HG03575 (cell line): Measurements from ENCODE around the gene NET1.
"Not testable (repeated sequence)": the region's sequence is repeated elsewhere in the genome, so short reads cannot be mapped to it uniquely, and the experiment has no call there.

Experiments used
- ATAC-seq: cut with Tn5 transposase; IDR thresholded peaks from one replicate; pipeline ENCODE4 v1.9.1; 2021; ENCODE audit not compliant: unreplicated experiment, insufficient number of reproducible peaks, low FRiP score; ENCODE audit errors: extremely low read depth

The NET1 gene

DNA sequence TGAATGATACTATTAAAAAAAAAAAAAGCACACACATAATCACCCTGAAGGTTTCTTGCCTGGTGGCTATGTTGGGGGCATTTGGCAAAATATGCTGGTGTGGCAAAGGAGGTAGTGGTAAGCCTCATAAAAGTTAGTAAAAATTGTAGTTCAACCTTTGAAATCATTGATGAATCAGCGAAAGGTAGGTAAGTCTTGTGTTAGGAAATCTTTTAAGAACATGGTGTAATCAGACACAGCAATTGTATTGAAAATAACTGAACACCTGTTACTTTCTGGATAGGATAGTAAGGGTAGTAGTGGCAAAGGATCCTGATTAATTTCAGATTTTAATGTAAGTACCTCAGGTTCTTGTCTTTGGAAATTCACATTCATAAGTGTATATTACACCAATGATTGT is 46.1 kb downstream of the NET1 start:
- no peak for ATAC-seq

GRCh38 chr10:5458949-5459747 is 46.8 kb downstream of the NET1 start:
- ATAC-seq = no peak

GRCh38 chr10:5460468-5461202 is 48.3 kb downstream of the NET1 start:
- no peak for ATAC-seq

- ATAC-seq = no peak
Observed at GRCh38 chr10:5461203-5461588, 48.8 kb downstream of the NET1 start.

DNA sequence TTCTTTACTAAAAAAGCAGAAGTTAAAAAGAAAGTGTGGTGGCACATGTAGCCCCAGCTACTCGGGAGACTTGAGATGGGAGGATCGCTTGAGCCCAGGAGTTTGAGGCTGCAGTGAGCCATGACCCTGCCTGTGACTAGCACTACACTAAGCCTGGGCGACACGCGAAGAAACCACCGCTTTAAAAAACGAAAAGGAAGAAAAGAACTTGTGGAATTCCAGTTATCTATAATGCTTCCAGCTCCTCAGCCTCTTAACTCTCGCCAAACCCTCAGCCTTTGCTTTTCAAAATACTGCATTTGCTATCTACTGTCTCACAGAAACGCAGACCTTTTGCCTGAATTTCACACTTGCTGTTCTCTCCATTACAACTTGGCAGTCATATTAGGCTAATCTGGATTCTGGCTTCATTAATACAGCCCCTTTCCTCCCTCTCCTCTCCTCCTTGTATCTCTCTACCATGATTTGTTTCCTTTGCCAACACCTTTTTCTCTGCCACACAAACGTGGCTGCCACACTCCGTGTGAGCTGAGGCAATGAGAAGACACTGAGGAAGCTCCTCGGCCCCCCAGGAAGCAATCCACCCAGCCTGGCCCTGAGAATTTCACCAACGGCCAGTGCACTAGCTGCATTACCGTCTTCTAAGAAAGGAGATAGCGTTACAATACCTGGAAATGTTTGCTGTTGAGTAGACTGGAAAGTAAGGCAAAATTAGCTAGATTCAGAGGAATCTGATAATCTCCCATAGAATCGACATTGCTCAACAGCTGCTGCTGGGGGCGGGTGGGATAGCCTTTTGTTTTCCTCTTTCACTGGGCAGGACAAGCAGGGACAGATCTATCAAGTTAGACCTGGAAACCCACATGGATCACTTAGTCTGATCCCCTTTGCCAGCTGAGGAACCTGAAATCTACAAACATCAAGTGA is 49.8 kb downstream of the NET1 start:
- ATAC-seq = no peak

GRCh38 chr10:5462841-5463293 is 50.5 kb downstream of the NET1 start:
- no peak for ATAC-seq

- ATAC-seq = no peak
Observed at GRCh38 chr10:5464546-5464945, 52.2 kb downstream of the NET1 start.

DNA sequence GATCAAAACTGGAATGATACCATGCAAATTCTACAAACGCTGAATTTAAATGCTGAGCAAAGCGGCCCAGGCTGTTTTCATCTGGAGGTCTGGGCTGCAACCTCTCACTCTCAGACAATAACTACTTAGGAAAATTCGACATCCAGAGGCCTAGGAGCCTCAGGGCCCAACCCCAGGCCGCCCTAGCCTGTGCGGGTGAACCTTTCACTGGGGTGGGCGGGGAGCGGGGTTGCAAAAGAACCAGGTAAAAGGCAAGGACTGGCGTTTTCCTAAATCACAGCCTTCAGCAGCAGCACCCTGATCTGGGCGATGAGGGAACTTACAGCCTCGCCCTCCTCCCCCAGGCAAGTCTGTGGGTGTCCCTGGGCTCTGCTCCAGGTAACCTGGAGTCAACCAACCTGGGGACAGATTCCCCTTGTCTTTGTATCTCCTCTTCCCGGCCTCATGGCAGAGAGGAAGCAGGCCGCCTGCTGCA is 53.7 kb downstream of the NET1 start:
- ATAC-seq = no peak

DNA sequence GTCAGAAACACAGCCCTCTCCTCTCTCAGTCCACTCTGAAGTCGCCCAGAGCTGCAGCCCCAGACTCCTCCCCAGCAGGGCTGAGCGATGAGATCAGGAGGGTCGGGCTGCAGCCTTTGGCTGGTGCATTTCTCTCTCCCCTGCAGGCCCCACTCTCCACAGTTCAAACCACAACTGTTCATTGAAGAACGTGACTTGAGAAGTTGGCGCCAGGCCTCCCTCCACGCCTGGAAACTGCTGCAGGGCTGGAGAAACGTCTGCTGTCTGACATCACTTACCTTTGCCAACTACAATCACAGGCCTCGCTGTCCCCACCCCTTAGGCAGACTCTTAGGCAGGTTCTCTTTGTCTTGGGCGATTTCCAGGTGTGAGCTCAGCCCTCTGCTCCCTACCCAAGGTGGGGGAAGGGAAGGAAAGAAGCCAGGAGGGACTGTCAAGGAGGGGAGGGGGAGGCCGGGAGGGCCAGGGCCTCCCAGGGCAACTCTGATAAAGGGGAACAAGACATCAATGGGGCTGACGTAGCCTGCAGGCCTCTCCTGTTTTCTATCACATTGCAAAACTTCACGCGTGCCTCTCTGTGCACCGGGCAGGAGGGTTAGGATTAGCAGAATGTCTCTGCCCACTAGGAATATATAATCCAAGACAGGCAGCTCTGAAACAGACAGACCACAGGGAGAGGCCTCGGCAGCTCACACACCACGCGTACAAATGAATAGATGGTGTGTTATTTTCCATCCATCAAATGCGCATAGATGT is 54.3 kb downstream of the NET1 start:
- ATAC-seq = no peak

DNA sequence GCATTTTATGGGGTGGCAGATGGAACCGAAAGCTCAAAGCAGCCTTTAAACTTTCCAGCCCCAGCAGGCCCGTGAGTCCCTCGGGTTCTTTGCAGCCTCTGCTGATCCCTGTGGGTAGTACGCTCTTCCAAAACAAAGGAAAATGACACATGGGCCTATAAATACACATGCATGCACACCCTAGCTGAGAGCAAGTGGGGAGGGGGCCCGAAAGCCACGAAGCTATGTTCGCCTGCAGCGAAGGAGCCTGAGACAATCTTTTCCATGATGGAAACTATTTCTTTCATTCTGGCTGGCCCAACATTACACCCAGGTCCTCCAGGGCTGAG is 54.8 kb downstream of the NET1 start:
- no peak for ATAC-seq

- ATAC-seq = no peak
Observed at GRCh38 chr10:5467634-5468255, 55.4 kb downstream of the NET1 start.

DNA sequence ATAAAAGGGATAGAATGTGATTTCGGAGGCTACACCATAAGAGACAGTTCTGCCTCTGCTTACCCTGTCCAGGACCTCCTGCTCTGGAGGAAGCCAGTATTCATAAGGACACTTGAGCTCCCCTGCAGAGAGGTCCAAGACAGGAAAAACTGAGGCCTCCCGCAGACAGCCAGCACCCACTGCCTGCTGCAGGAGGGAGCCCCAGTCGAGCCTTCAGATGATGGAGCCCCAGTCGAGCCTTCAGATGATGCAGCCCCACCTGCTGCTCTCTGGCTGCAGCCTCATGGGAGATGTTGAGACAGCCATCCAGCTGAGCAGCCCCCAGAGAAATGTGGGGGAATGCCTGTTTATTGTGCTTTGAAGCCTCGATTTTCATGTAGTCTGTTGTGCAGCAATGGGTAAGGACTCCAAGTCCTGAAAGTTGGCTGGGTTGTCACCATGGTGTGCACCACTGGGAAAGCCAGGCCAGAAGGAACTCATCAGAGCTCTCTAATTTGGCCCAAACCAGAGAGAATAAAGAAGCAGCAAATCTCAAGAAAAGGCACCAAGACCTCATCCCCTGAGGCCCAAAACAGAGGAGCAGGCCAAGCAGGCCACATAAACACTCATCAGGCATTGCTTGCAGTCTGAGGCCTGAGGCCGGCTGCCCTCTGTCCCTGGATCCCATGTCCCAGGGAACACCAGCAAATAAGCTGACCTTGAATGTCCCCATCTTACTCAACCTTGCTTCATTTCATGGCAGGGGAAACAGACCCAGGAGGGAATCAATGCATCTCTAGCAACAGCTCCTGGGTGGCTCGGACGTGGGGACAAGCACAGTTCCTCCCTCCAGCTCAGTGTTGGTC is 56.1 kb downstream of the NET1 start:
- ATAC-seq = no peak

DNA sequence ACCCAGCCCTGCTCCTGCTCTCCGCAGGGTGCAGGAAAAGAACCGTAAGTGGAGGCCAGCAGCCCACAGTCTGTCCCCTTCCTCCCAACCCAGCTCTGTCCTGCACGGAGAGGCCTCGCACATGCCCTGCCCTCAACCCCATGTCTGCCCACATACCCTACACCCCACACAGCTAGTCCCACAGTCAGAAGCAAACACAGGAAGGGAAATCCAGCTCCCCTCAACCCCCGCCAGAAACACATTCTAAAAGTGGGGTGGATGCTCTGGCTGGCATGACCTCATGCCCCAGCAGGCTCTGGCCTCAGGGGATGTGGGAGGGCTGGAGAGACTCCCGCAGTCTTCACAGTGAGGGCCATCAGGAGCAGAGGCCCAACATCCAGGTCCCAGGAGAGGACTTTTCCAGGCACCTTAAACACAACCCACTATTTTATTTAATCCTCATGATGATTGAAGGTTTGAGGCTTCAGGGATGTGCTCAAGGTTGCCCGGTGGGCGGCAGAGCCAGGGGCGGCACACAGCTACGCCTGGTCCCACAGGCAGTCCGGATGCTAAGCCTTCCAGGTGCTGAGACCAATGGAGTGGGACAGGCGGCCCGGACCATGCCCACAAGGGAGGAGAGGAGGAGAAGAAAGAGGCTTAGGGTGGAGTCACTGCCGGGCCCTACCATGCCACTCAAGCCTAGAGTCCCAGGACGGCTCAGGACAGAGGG is 57.1 kb downstream of the NET1 start:
- no peak for ATAC-seq

GRCh38 chr10:5470062-5470751 is 57.9 kb downstream of the NET1 start:
- no peak for ATAC-seq

DNA sequence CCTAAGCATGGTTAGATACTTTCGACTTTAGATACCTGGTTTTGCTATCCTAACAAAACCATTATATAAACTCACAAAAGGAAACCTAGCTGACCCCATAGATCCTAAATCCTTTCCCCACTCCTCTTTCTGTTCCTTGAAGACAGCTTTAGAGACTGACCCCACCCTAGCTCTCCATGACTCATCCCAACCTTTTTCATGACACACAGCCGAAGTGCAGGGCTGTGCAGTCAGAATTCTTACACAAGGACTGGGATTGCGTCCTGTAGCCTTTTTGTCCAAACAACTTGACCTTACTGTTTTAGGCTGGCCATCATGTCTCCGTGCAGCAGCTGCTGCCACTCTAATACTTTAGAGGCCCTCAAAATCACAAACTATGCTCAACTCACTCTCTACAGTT is 62.3 kb downstream of the NET1 start:
- not testable (repeated sequence) for ATAC-seq

DNA sequence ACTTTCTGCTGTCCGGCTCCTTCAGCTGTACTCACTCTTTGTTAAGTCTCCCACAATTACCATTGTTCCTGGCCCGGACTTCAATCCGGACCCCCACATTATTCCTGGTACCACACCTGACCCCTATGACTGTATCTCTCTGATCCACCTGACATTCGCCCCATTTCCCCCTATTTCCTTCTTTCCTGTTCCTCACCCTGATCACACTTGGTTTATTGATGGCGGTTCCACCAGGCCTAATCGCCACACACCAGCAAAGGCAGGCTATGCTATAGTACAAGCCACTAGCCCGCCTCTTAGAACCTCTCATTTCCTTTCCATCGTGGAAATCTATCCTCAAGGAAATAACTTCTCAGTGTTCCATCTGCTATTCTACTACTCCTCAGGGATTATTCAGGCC is 62.7 kb downstream of the NET1 start:
- not testable (repeated sequence) for ATAC-seq
